Brain microvascular endothelial cell (primary cell): ENCODE results near the gene FEV.

Experiments used
- DNase-seq: peaks from one replicate; pipeline ENCODE4 v3.0.0-alpha.2; 2020
- H3K27ac ChIP-seq: fragments of 250-450 bp; sonication (Bioruptor Pico); 2 replicates; pipeline ENCODE4 v1.5.1; 2020; ENCODE audit warnings: mild to moderate bottlenecking, moderate library complexity
- H3K27me3 ChIP-seq: fragments of 250-450 bp; sonication (Bioruptor Pico); replicated peaks from 2 replicates; pipeline ENCODE4 v1.5.1; 2020; ENCODE audit warnings: mild to moderate bottlenecking
- H3K36me3 ChIP-seq: fragments of 250-450 bp; sonication (Bioruptor Pico); replicated peaks from 2 replicates; pipeline ENCODE4 v1.5.1; 2020; ENCODE audit warnings: mild to moderate bottlenecking
- H3K4me3 ChIP-seq: 2 replicates; pipeline ENCODE4 v1.5.1; 2011; ENCODE audit warnings: low read depth, mild to moderate bottlenecking, control low read depth, low read length, moderate library complexity
- CTCF ChIP-seq: IDR thresholded peaks from 2 replicates; pipeline ENCODE4 v1.5.1; 2011; ENCODE audit warnings: low read depth, mild to moderate bottlenecking, moderate library complexity, low read length, control low read depth, inconsistent platforms; ENCODE audit errors: missing control alignments
- in situ Hi-C: cut with HindIII; loops from 2 replicates; pipeline ENCODE4 v1.10.0; 2017; ENCODE audit warnings: low sequenced_read_pairs, low pct_ligation_motif_present

FEV gene

GRCh38 chr2:218998414-218999002 is 13.5 kb upstream of the FEV start:
- no peak for TF ChIP-seq CTCF
- H3K4me3 ChIP-seq = no peak overlapping the region
- in situ Hi-C loops = no loop called here
- no peak for DNase-seq
- no peaks in the 10 kb centered on the region for H3K36me3 ChIP-seq
- peaks cover 88% of the 10 kb centered on the region for H3K27me3 ChIP-seq
- no peak overlapping the region for H3K27ac ChIP-seq

DNA sequence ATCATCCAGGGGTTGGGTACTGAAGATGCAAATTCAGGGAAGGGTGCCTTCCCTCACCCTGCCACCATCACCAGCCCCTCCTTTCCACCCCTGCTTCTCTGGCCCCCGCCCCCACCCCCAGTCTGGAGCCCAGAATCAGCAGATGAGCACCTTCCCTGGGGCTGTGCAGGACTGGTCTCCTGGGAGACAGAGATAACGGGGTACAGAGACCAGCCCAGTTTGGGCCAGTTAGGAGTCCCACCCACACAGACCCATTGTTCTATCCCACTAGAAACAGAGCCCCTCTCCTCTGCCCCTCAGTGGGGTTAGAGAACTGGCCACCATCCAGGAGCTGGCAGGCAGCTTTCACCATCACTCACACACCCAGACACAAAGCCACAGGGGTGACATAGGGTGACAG is 12.7 kb upstream of the FEV start:
- in situ Hi-C loops = no loop called here
- DNase-seq = no peak
- Histone ChIP-seq H3K27ac (no peak overlapping the region), H3K4me3 (no peak overlapping the region), H3K27me3 (peaks cover 88% of the 10 kb centered on the region), H3K36me3 (no peaks in the 10 kb centered on the region)
- TF ChIP-seq CTCF = no peak

DNA sequence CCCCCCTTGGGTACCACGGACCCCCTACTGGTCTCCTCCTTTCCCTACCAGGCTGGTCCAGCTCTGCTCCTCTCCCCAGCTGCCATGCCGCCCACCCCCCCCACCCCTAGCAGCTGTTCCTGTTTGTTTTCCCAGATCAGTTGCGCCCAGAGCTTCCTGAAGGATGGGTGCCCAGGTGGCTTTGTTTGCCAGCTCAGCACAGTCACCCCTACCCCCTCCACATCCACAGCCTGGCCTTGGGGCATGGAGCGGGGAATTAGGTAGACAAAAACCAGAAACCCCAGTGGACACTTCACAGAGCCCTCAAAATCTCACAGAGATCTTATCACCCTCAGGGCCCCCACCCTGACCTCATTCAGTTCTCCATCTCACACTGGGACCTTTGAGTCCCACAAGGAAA is 12.0 kb upstream of the FEV start:
- no peak for DNase-seq
- Histone ChIP-seq H3K27ac (no peak overlapping the region), H3K4me3 (no peak overlapping the region), H3K27me3 (peaks cover 88% of the 10 kb centered on the region), H3K36me3 (no peaks in the 10 kb centered on the region)
- in situ Hi-C loops = no loop called here
- no peak for TF ChIP-seq CTCF

- peak overlapping the region; percentile 39 for H3K4me3 ChIP-seq
- TF ChIP-seq CTCF = peak; percentile 83
- H3K27me3 ChIP-seq = peaks cover 88% of the 10 kb centered on the region
- peak; percentile 68 for DNase-seq
- no peak overlapping the region for H3K27ac ChIP-seq
- no peaks in the 10 kb centered on the region for H3K36me3 ChIP-seq
- in situ Hi-C loops = no loop called here
Measured at GRCh38 chr2:218995972-218996711, 11.2 kb upstream of the FEV start.

GRCh38 chr2:218995561-218995960 is 10.6 kb upstream of the FEV start:
- Histone ChIP-seq H3K27ac (no peak overlapping the region), H3K27me3 (peaks cover 88% of the 10 kb centered on the region), H3K36me3 (no peaks in the 10 kb centered on the region), H3K4me3 (no peak overlapping the region)
- no peak for DNase-seq
- TF ChIP-seq CTCF = no peak
- in situ Hi-C loops = no loop called here
